ENCODE measurements around the gene PPP1R1C. TPM values are rescaled to one million over a fixed set of nuclear protein-coding genes. Genes with fewer than 3 reads are reported as not detected.

Gene PPP1R1C
- total RNA-seq, 1 donor: 1.4 TPM

- TF ChIP-seq CTCF (IDR thresholded peaks at IDR 0.05; ENCODE audit: insufficient read depth, low read length): no peak
- peak; percentile 21 for DNase-seq (ENCODE audit: low read depth)
- H3K4me3 ChIP-seq (ENCODE audit: low read depth, low read length): no peak overlapping the region
These were observed 630 bp upstream of the PPP1R1C start for GRCh38 chr2:181984814-181985631.

- no peak for TF ChIP-seq CTCF (IDR thresholded peaks at IDR 0.05; ENCODE audit: insufficient read depth, low read length)
These were observed 2.7 kb downstream of the PPP1R1C start for GRCh38 chr2:181988154-181988924.

GRCh38 chr2:181989099-181989498 lies 3.4 kb downstream of the PPP1R1C start:
- no peak overlapping the region for H3K4me3 ChIP-seq (ENCODE audit: low read depth, low read length)
- TF ChIP-seq CTCF (IDR thresholded peaks at IDR 0.05; ENCODE audit: insufficient read depth, low read length): no peak
- DNase-seq (ENCODE audit: low read depth): no peak

More at GRCh38 chr2:181988154-181988924, 2.7 kb downstream of the PPP1R1C start:
- no peak for DNase-seq (ENCODE audit: low read depth)
- no peak overlapping the region for H3K4me3 ChIP-seq (ENCODE audit: low read depth, low read length)

- no peak for DNase-seq (ENCODE audit: low read depth)
- no peak overlapping the region for H3K4me3 ChIP-seq (ENCODE audit: low read depth, low read length)
- no peak for TF ChIP-seq CTCF (IDR thresholded peaks at IDR 0.05; ENCODE audit: insufficient read depth, low read length)
These were observed 5.7 kb downstream of the PPP1R1C start for GRCh38 chr2:181991171-181991885.

GRCh38 chr2:181992776-181993175 lies 7.1 kb downstream of the PPP1R1C start:
- no peak overlapping the region for H3K4me3 ChIP-seq (ENCODE audit: low read depth, low read length)
- TF ChIP-seq CTCF (IDR thresholded peaks at IDR 0.05; ENCODE audit: insufficient read depth, low read length): no peak

GRCh38 chr2:181995289-181995688 lies 9.6 kb downstream of the PPP1R1C start:
- TF ChIP-seq CTCF (IDR thresholded peaks at IDR 0.05; ENCODE audit: insufficient read depth, low read length): no peak
- no peak for DNase-seq (ENCODE audit: low read depth)
- no peak overlapping the region for H3K4me3 ChIP-seq (ENCODE audit: low read depth, low read length)

More at GRCh38 chr2:181992776-181993175, 7.1 kb downstream of the PPP1R1C start:
- no peak for DNase-seq (ENCODE audit: low read depth)

Measured in fibroblast of the aortic adventitia (primary cell).